HK-2 (cell line): Measurements from ENCODE around the gene STX16.

Experiments used
- DNase-seq: peaks from one replicate; pipeline ENCODE4 v3.0.0-alpha.2; 2018; ENCODE audit not compliant: unreplicated experiment

STX16 gene

DNA sequence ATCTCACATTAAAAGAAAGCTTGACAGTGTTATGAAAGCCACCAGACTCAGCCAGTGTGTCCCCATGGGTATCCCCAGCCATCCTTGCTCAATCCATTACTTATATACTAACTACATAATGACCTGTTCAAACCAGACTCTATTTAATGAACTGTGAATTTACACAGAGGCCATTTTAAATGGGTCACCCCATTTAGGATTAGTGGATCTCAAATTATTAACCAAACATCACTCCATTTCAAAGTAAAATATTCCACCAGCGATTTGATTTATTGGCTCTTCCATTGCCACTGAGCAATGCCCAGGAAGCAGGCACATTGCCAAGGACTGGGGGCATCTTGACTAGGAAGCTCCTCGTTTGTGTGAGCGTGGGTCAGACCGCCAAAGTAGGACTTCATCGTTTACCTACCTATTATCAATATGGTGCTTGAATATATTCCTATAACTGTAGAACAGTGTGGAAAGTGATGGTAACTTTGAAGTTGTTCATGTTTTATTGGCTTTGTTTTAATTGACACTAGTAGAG is 26.1 kb downstream of the STX16 start:
- no peak for DNase-seq

GRCh38 chr20:58677808-58678207 is 26.7 kb downstream of the STX16 start:
- no peak for DNase-seq

- no peak for DNase-seq
Measured at GRCh38 chr20:58678806-58679205, 27.7 kb downstream of the STX16 start.

DNA sequence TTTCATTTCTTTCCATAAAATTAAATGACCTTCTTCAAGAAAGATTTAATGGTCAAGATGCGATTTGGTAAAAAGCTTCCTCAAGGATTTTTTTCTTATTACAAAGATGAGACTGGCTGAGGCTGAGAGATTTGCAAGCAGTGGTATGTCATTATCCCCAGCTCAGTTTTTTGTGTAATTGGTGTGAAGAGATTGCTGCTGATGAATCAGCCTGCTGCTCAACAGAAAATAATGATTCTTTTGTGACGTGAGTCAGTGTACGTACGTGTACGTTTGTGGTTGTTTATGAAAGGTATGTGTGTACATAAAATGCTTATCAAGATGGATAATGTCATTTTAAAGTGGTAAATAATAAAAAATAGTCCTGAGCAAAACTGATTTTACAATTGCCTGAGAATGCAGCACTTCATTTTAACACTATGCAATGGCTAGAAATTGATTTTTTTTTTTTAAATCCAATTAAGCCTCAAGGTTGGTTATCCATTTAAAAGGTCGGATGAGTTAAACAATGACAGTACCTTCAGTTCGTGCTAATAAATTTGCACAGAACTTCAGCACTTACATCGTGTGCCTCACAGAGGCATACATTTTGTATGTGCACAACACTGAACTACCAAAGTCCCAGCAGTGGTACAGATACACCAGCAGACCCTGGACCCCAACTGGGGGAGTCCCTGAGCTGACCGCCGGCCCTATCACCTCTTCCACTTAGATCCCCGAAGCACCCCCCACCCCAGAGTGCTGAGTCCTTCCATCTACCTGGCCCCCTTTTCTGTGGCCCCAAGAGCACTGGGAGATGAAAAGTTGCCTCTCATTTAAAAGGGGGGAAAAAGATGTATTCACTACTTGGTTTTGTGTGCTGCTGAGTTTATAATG is 31.8 kb downstream of the STX16 start:
- DNase-seq: no peak

GRCh38 chr20:58684291-58684690 is 33.2 kb downstream of the STX16 start:
- no peak for DNase-seq

GRCh38 chr20:58685988-58686387 is 34.9 kb downstream of the STX16 start:
- no peak for DNase-seq

DNA sequence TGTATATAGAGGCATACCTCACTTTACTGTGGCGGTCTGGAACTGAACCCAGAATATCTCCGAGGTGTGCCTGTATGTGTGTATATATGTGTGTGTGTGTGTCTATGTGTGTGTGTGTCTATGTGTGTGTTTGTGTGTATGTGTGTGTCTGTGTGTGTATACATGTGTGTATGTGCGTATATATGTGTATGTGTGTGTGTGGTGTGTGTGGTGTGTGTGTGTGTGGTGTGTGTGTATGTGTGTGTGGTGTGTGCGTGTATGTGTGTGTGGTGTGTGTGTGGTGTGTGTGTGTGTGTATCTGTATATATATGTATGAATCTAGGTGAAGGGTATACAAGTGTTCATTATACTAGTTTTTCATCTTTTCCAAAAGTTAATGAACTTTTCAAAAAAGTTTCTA is 37.3 kb downstream of the STX16 start:
- DNase-seq: no peak

GRCh38 chr20:58688840-58689239 is 37.8 kb downstream of the STX16 start:
- no peak for DNase-seq

DNA sequence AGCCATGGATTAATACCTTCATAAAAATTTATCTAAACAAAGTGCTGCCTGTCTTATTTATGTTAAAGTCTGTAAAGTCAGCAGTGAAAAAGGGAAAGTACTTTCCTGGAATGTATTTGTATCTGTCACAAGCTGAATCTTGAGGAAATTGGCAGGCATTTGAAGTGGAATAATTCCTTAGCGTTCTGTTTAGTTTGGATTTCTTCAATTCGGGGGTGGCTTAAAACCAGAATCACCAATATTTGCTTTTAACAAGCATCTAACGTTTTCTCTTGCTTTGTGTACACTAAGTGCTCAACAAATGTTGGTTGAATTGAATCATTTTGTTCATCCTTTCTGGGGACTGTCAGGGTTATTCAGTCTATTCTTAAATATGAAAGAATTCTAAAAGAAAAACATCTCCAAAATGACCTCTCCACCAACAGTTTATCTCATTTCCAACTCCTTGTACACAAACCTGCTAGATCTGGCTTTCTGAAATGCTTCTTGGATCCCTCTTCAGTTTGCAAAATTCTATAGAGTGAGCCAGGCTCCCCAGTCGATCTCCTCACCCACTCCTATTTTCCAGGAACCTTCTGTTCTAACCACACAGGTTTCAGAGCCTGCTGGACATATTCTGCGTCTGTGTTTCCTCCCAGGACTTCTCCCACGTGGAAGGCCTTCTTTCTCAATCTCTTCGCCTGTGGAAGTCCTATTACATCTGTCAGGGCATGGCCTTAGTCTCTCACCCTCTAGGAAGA is 39.5 kb downstream of the STX16 start:
- no peak for DNase-seq

DNA sequence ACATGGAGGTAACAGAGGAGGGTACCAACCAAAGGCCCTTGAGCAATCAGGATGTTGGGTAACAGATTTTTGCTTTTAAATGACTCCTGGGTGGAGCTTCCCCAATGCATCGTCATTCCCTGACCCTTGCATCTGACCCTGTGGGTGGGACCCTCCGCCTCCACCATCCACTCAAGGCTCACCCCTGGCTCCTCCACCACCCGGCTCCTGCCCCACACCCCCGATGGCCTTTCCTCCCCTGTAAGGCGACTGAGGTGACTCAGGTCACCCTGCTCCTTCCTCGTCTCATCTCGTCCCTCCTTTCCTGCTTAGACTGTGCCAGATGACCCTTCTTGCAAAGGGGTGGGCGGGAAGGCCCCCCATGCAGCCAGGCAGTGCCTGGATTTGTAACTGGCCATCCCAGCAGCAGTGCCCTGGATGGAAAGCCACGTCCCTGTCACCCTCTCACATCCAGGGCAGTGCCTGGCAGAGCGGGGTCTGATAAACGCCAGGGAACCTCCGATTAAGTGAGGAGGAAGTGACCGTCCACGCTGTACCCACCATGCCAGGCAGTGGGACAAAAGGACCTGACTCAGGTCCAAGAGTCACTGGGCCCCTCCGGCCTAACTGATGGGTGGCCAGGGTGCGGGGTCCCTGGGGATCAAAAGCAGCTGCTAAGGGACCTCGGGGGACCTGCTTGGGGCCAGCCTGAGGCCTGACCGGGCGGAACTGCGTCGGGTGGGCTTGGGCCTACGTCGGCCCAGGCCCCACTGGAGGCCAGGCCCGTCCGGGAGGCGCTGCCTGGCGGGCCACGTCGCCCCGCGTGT is 40.9 kb downstream of the STX16 start:
- DNase-seq: no peak

DNA sequence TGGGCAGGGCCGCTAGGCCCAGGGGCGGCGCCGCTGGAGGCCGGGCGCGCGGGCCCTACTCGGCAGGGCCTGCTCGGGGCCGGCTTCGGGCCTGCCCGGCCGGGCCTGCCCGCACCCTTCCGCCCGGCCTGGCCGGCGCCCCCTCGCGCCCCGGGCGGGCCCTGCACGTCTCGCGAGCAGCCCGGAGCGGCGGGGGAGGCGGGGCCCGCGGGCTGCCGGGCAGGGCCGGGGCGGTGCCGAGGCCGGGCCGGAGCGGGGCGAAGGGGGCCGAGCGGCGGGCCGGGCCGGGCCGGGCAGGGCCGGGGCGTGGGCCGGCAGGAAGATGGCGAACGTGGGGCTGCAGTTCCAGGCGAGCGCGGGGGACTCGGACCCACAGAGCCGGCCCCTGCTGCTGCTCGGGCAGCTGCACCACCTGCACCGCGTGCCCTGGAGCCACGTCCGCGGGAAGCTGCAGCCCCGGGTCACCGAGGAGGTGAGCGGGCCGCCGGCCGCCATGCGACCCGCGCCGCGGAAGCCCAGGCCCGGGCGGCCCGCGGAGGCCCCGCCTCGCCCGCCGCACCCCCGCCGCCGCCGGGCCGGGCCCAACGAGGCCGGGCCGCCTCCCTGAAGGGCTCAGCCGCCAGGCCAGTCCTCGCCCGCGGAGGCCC is 41.6 kb downstream of the STX16 start, which contains the start of gene NPEPL1:
Gene NPEPL1, plus strand, starts transcription at position 222 of the 647 bp plus-strand sequence. Its CDS starts 101 bp downstream, at position 323.
- DNase-seq: peak; percentile 57

GRCh38 chr20:58693226-58694006 is 42.3 kb downstream of the STX16 start:
- DNase-seq: peak; percentile 42

- no peak for DNase-seq
Measured at GRCh38 chr20:58694241-58695083, 43.4 kb downstream of the STX16 start.

- no peak for DNase-seq
Measured at GRCh38 chr20:58695084-58695722, 44.1 kb downstream of the STX16 start.

DNA sequence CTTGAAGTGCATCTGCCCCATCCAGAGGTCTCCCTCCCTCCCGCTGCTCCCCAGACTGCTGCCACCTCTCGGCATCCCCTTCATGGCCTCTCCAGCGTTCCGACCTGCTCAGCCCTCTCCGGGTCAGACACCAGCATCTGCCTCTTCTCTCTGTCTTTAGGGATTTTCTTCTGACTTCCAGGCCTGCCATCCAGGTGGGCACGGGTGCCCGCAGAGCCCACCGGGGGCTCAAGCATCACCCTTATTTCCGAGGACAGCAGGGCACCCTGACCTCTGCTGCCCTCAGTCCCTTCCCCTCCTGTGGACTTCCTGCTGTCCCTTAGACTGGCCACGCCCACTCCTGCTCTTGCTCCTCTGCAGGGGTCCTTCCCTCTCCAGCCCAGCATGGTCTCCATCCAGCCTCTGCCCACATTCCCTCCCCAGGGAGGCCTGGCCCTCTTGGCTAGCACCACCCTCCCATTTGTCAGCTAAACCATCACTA is 44.9 kb downstream of the STX16 start:
- no peak for DNase-seq

- DNase-seq: no peak
Measured at GRCh38 chr20:58696411-58696961, 45.4 kb downstream of the STX16 start.

- no peak for DNase-seq
Measured at GRCh38 chr20:58697201-58697866, 46.3 kb downstream of the STX16 start.
